Measurements from ENCODE around the gene CITED2. TPM values are rescaled to one million over a fixed set of nuclear protein-coding genes. Genes with fewer than 3 reads are reported as not detected.

The CITED2 gene
- total RNA-seq, 1 experiment from 2014 or later: 110 TPM

GRCh38 chr6:139330826-139331500 lies 43.5 kb downstream of the CITED2 start:
- no peak overlapping the region for H2AFZ ChIP-seq (ENCODE audit: low read length)
- no peak overlapping the region for H3K56ac ChIP-seq (ENCODE audit: insufficient read length, low read depth, low read length)
- H3K14ac ChIP-seq (ENCODE audit: insufficient read depth, low read length): no peak overlapping the region
- H3K18ac ChIP-seq (ENCODE audit: insufficient read length, low read depth, low read length): no peak overlapping the region
- no peak overlapping the region for H4K8ac ChIP-seq (replicated peaks; ENCODE audit: insufficient read length, low read depth, low read length)
- no peaks in the 10 kb centered on the region for H3K79me1 ChIP-seq (ENCODE audit: insufficient read depth, low read depth, low read length, poor library complexity, severe bottlenecking)
- H2BK120ac ChIP-seq (ENCODE audit: low read depth, low read length, poor library complexity, severe bottlenecking): no peak overlapping the region
- DNase-seq: no peak
- H3K4ac ChIP-seq (ENCODE audit: low read depth, low read length): no peak overlapping the region
- no peak for TF ChIP-seq CTCF (conservative IDR thresholded peaks at IDR 0.05)
- H3K27me3 ChIP-seq (ENCODE audit: insufficient read depth, low read length): no peaks in the 10 kb centered on the region
- no peak overlapping the region for H4K91ac ChIP-seq (ENCODE audit: insufficient read length, low read depth, low read length)
- no peak overlapping the region for H2BK20ac ChIP-seq (ENCODE audit: low read depth, low read length, poor library complexity, severe bottlenecking)
- no peak overlapping the region for H2BK12ac ChIP-seq (ENCODE audit: insufficient read length, low read depth, low read length)
- H2BK15ac ChIP-seq (ENCODE audit: low read depth, low read length): no peak overlapping the region
- H3K27ac ChIP-seq (ENCODE audit: insufficient read length, low read depth, low read length): no peak overlapping the region
- no peak overlapping the region for H3K9ac ChIP-seq (ENCODE audit: extremely low read depth, insufficient read length, low read length)
- peaks cover 0 to 4% (median 2%) of the 10 kb centered on the region in 3 experiments; a peak in 5 of 7 replicates for H3K36me3 Mint-ChIP-seq (ENCODE audit: insufficient read depth in 1 of 3, low read depth in 3 of 3)
- no peak overlapping the region; a peak in 3 of 7 replicates for H3K27ac Mint-ChIP-seq
- H4K5ac ChIP-seq (ENCODE audit: insufficient read length, low read depth, low read length): no peak overlapping the region
- no peaks in the 10 kb centered on the region for H3K4me1 ChIP-seq (ENCODE audit: insufficient read depth, low read length)
- no peak overlapping the region for H2BK5ac ChIP-seq (ENCODE audit: insufficient read length, low read length)
- no peak overlapping the region for H3K4me3 Mint-ChIP-seq
- H3K4me1 Mint-ChIP-seq: peaks cover 0 to 5% of the 10 kb centered on the region in 2 experiments; a peak in 1 of 4 replicates
- H3K23ac ChIP-seq (ENCODE audit: insufficient read length, low read depth, low read length): no peak overlapping the region
- no CpG with 5 or more reads among the region's 3 CpGs for WGBS (ENCODE audit: extremely low coverage, insufficient read length, low lambda C conversion rate)
- H3K9me3 Mint-ChIP-seq: peaks cover 0 to 3% of the 10 kb centered on the region in 2 experiments; a peak in 1 of 5 replicates
- H4K20me1 ChIP-seq (ENCODE audit: control insufficient read depth, insufficient read depth, insufficient read length): no peaks in the 10 kb centered on the region
- no peak overlapping the region for H2AK5ac ChIP-seq (ENCODE audit: insufficient read length, low read length)
- H3K9me3 ChIP-seq (ENCODE audit: control insufficient read depth, low read depth, low read length): no peaks in the 10 kb centered on the region
- H3K79me2 ChIP-seq (ENCODE audit: insufficient read depth, low read length): no peaks in the 10 kb centered on the region
- H3K23me2 ChIP-seq (ENCODE audit: insufficient read length, low read depth, low read length, poor library complexity, severe bottlenecking): no peaks in the 10 kb centered on the region
- H3K4me2 ChIP-seq (ENCODE audit: insufficient read depth, insufficient read length, low read length): no peak overlapping the region
- no peak overlapping the region for H3T11ph ChIP-seq (ENCODE audit: low read length)
- H3K27me3 Mint-ChIP-seq (ENCODE audit: low read depth): no peaks in the 10 kb centered on the region
